Subcutaneous adipose tissue (tissue), 4 donors: ENCODE results near the gene UCK1. TPM values are rescaled to one million over a fixed set of nuclear protein-coding genes. Genes with fewer than 3 reads are reported as not detected.

Source experiments
- CTCF ChIP-seq: fragments of 450-650 bp; IDR thresholded peaks from one replicate; pipeline ENCODE4 v1.5.1; 2016; ENCODE audit warnings: low read depth, mild to moderate bottlenecking, control low read depth, antibody characterized with exemption, moderate library complexity
- total RNA-seq, 4 donors: library from RNA; depleted of rRNA; stranded (reverse); fragments of >200 nt; gene quantifications; one replicate each; pipeline ENCODE4 v1.1.0, GENCODE V29; 2016

The UCK1 gene
- total RNA-seq, 4 donors from 2014 or later = 21.2 to 42.9 (median 39.3) TPM

- TF ChIP-seq CTCF = no peak
Measured at GRCh38 chr9:131530546-131530919, 530 bp downstream of the UCK1 start.

GRCh38 chr9:131529597-131530545 is 1.2 kb downstream of the UCK1 start:
- TF ChIP-seq CTCF = no peak

GRCh38 chr9:131528886-131529505 is 2.1 kb downstream of the UCK1 start:
- TF ChIP-seq CTCF = no peak

- no peak for TF ChIP-seq CTCF
Measured at GRCh38 chr9:131528186-131528585, 2.9 kb downstream of the UCK1 start.

GRCh38 chr9:131525643-131526565 is 5.2 kb downstream of the UCK1 start:
- TF ChIP-seq CTCF = no peak

GRCh38 chr9:131524665-131525315 is 6.3 kb downstream of the UCK1 start:
- no peak for TF ChIP-seq CTCF
